HG02623 (cell line): ENCODE measurements around the gene VCP.
"Not testable (repeated sequence)": the region's sequence is repeated elsewhere in the genome, so short reads cannot be mapped to it uniquely, and the experiment has no call there.

ENCODE experiments used
- ATAC-seq: cut with Tn5 transposase; IDR thresholded peaks from one replicate; pipeline ENCODE4 v1.9.1; 2021; ENCODE audit warnings: moderate library complexity; ENCODE audit not compliant: unreplicated experiment

Gene VCP

GRCh38 chr9:35026671-35027070 is 45.8 kb downstream of the VCP start:
- ATAC-seq: no peak

- ATAC-seq: not testable (repeated sequence)
Measured at GRCh38 chr9:35023443-35023842, 49.0 kb downstream of the VCP start.

GRCh38 chr9:35014517-35014916 is 57.9 kb downstream of the VCP start:
- ATAC-seq: no peak

- ATAC-seq: no peak
Measured at GRCh38 chr9:35010351-35010958, 62.0 kb downstream of the VCP start.
